ENCODE measurements around the gene PTPN1. TPM values are rescaled to one million over a fixed set of nuclear protein-coding genes. Genes with fewer than 3 reads are reported as not detected.

Gene PTPN1
- total and polyA plus RNA-seq, 2 experiments from 2014 or later, result 16.9 to 26.4 TPM

GRCh38 chr20:50578061-50578777 is 68.0 kb downstream of the PTPN1 start:
- Histone ChIP-seq H3K4me2 (no peak overlapping the region), H3K79me2 (replicated peaks; ENCODE audit: insufficient read depth) (no peaks in the 10 kb centered on the region), H3K27ac (ENCODE audit: low read depth) (no peak overlapping the region), H2AFZ (no peak overlapping the region), H3K4me1 (ENCODE audit: insufficient read depth) (no peaks in the 10 kb centered on the region), H3K4me3 (no peak overlapping the region), H3K36me3 (ENCODE audit: insufficient read depth) (peaks cover 18% of the 10 kb centered on the region; the same call in 1 of the 2 replicates), H4K20me1 (replicated peaks; ENCODE audit: insufficient read depth) (peaks cover 6% of the 10 kb centered on the region; the same call in 1 of the 2 replicates), H3K27me3 (ENCODE audit: insufficient read depth) (no peaks in the 10 kb centered on the region), H3K9me2 (ENCODE audit: insufficient read depth) (no peaks in the 10 kb centered on the region), H3F3A (replicated peaks; ENCODE audit: low read depth) (0 out of 2 replicates have a peak, but pooled peaks cover 4% of the 10 kb centered on the region)
- Mint-ChIP-seq H3K4me3 (no peak overlapping the region), H3K36me3 (ENCODE audit: low read depth) (peaks cover 61% of the 10 kb centered on the region), H3K4me1 (peaks cover 2% of the 10 kb centered on the region; the same call in 1 of the 3 replicates), H3K9me3 (no peaks in the 10 kb centered on the region), H3K27me3 (ENCODE audit: insufficient read depth, low read depth, poor library complexity) (no peaks in the 10 kb centered on the region), H3K27ac (no peak overlapping the region)
- TF ChIP-seq NANOG (IDR thresholded peaks at IDR 0.05; ENCODE audit: borderline replicate concordance), result no peak
- no peak for TF ChIP-seq EZH2 (IDR thresholded peaks at IDR 0.05; ENCODE audit: low read depth, unreplicated experiment)
- TF ChIP-seq ZNF331 (CRISPR knock-in tag; IDR thresholded peaks at IDR 0.05; ENCODE audit: low read depth), result no peak
- TF ChIP-seq STAT1 (IDR thresholded peaks at IDR 0.05; ENCODE audit: unreplicated experiment), result no peak
- TF ChIP-seq ZNF462 (CRISPR knock-in tag; IDR thresholded peaks at IDR 0.05), result no peak
- no peak for TF ChIP-seq CTCF (conservative IDR thresholded peaks at IDR 0.05; ENCODE audit: low read depth in 2 of 2)
- no peak for TF ChIP-seq POLR2AphosphoS5 (IDR thresholded peaks at IDR 0.05; ENCODE audit: low read depth)
- no peak for TF ChIP-seq ETS1 (IDR thresholded peaks at IDR 0.05)
- no peak for TF ChIP-seq ZNF114 (CRISPR knock-in tag; IDR thresholded peaks at IDR 0.05)
- TF ChIP-seq CREB1 (CRISPR knock-in tag; IDR thresholded peaks at IDR 0.05; ENCODE audit: low read depth), result no peak
- DNase-seq (ENCODE audit: low spot score) (no peak), ATAC-seq (no peak)

All from GM23338 (cell line).